ENCODE results near the gene SPATA19. TPM values are rescaled to one million over a fixed set of nuclear protein-coding genes. Genes with fewer than 3 reads are reported as not detected.

The SPATA19 gene
- total RNA-seq, 1 experiment from 2014 or later, result not detected

DNA sequence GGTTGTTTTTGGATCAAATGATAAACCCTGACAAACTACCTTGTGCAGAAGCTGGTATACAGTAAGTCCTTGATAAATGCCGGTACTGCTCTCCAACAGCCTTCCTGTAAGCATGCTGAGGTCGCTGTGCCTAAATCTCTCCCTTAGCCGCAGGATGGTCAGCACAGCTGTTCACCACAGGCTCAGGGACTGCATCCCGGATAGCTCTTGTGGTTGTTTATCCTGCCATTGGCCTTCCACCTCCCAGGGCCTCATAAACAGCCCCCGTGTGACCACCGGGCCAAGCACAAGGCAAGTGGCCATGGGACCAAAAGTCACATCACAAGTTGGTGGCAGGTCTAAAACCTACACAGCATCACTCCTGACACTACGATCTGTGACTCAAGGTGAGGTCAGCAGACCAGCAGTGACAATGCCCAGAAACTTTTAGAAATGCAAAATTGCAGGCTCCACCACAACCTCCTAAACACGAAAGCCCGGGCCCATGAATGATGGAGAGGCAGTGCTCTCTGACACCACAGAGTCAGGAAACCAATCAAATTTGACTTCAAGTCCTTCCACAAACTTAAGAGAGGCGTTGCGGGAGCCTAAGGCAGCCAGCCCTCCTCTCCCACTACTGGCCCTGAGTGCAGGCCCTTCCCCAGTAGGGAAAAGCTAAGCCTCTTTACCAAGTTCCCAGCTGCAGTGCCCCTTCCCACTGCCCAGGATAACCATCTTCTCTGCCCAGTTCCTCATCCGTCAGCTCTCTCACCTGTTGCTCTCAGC lies 3.9 kb downstream of the SPATA19 start:
- in situ Hi-C loops (cut with HindIII; ENCODE audit: low pct_unique_long_range_greater_than_20kb, low sequenced_read_pairs), result no loop called here
- DNase-seq (ENCODE audit: low read depth), result no peak

DNA sequence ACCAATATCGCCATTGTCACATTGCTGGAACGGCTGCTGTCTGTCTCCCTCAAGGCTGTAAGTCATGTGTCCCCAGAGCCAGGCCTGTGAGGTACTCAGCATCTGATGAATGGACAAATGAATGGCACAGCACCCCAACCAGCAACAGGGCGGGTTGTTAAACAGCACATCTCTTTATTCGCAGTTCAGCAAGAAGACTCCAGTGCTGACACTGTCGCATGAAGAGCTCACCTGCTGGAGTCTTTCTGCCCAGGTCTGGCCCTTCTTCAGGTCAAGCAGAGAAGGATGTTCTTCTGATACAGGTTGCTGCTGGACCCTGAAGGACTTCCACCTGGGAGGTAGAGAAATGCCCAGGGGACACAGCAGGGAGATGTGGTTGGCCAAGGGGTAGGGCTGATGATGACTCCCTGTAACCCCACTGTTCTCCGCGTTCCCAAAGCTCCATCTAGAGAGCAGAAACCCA lies 4.8 kb downstream of the SPATA19 start:
- in situ Hi-C loops (cut with HindIII; ENCODE audit: low pct_unique_long_range_greater_than_20kb, low sequenced_read_pairs), result no loop called here
- no peak for DNase-seq (ENCODE audit: low read depth)

DNA sequence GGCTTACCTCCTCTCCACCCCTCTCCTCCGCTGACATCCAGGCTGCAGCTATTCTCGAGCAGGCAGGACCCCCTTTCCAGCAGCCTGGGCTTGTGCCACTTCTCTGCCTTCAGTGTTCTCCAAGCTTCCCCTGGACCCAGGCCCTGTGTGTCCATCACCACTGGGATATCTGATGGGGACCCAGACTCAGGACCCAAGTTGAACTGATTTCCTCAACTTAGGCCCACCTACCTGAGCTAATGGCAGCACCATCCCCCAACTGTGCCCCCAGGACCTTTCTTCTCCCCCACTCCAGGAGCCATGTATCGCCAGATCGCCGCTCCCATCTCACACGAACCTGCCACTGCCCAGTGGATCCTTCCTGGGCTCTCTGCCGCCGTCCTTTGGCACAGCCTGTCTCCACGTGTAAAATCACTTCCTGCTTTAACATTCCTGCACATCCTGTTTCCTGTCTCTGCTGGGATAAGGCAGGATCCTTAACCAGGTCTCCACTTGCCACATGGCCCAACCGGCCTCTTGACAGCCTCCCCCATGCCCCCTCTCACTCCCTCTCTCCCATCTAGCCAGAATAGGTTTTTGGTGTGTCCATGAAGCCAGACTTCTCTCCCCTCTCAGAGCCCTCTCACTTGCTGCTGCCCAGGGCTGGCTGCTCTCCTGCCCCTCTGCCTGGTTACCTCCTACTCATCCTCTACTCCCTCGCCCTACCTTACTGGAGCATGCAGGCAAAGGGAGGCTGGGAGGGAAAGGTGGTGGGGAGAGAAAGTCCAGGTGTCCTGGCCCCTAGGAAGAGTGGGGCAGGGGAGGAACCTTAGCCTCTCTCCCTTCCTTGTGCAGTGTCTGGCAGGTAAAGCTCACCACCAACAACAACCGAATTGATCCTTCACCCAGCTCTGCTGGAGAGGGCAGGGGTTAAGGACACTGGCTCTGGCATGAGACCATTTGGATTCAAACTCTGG lies 9.4 kb downstream of the SPATA19 start:
- no peak for DNase-seq (ENCODE audit: low read depth)
- in situ Hi-C loops (cut with HindIII; ENCODE audit: low pct_unique_long_range_greater_than_20kb, low sequenced_read_pairs), result no loop called here

DNA sequence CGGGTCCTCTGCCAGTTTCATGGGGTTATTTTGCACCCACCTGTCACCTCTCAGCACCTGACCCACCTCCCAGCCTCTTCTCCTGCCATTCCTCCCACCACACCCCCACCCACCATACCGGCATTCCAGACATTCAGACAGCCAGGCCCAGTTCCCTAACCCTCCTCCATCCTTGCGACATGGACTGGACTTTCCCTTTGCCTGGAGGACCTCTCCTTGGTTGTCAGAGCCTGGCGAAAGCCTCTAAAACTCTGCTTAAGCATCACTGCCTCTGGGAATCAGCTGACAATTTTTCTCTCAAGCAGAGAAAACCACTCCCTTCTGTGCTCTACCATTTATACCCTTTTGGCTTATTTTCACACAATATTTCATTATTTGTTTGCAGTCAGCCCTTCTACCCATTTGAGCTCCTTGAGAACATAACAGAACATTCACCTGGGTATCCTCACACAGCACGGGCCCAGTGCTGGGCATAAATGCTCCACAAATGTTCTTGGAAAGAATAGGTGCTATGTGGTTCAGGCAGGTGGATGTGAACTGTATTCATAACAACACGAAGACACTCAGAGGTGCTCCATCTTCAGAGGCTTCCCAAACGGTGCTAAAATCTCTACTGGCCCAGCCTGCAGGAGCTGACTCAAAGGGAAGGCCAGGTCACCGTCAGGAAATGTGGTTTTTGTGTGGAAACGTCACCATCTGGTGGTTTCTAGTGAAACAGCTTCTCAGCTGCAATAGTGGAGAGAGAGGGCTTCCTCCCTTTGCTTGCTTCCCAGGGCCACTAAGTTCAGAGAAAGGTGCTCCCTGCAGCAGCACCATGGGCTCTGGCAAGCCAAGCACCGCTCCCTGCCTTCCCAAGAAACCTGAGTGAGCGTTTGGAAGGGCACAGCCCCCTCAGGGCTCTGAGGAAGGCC lies 10.4 kb downstream of the SPATA19 start:
- DNase-seq (ENCODE audit: low read depth), result peak; percentile 28
- in situ Hi-C loops (cut with HindIII; ENCODE audit: low pct_unique_long_range_greater_than_20kb, low sequenced_read_pairs), result no loop called here

DNA sequence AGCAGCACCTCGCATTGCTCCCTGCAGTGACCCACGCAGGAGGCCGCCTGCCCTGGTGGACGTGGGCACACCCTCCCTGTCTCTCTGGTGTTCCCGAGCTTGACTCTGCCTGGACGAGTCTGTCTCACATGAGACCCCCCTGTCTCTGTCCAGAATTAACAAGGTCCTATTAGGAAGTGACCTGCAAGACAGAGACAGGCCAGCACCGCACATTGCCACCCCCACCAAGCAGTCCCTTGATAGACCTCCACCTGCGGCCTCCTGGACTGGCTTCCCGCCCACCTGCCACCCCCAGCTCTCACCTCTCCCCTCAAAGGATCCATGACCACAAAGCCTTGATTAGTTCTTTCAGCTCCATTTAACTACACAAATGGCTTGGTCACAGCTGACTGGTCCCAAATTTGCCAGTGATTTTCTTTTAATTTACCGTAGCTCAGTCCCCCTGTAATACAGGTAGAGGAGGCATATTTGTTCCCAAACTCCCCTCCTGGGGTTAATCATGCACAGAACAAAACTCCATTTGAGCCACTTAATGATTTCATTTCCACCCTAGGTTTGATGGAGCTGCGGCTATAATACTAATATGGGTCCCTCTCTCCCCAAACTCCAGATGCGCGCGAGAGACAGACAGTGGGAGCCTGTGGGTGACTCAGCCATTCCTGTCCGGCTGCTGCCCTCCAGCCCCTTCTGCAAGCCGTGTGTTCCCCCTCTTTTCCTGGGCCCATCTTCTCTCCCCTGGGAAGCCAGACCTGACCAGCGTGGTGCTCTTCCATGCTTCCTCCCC lies 11.2 kb downstream of the SPATA19 start:
- in situ Hi-C loops (cut with HindIII; ENCODE audit: low pct_unique_long_range_greater_than_20kb, low sequenced_read_pairs), result no loop called here
- no peak for DNase-seq (ENCODE audit: low read depth)

DNA sequence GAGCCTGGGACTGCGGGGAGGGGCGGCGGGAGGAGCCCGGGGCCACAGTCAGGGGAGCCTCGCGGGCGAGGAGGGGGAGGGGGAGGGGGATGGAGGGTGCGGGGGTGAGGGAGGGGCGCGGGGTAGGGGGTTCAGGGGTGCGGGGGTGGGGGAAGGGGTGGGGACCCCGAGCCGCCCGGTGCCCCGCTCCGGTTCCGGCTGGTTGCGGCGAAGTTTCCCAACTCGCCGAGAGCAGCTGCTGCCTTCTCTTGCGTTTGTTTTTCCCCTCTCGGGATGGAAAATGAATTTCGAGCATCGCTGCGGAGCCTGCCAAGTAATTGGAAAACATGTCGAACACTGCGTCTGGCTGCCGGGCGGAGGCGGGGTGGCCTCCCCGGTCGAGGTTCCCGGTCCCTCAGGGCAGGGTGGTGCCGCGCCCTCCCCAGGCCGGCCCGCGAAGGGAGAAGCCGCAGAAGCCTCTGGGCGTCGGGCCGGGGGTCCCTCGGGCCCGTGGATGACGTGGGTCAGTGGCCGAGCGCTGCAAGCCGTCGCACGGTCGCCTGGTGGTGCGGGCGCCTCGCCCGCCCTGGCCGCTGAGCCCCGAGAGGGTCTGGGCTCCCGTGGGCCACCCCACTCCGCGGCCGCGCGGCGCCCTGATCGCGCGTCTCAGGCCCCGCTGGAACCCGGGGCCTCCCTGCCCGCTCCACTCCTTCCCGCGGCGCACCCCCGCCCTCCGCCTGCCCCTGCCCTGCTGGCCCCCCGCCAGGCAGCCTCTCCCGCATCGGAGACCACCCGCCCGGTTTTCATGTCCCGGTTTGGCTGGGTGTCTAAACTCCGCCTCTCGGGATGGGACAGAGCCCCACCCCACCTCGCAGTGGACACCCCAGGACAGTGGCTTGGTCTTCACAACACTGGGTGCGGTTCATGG lies 12.1 kb downstream of the SPATA19 start:
- DNase-seq (ENCODE audit: low read depth), result no peak
- in situ Hi-C loops (cut with HindIII; ENCODE audit: low pct_unique_long_range_greater_than_20kb, low sequenced_read_pairs), result no loop called here

DNA sequence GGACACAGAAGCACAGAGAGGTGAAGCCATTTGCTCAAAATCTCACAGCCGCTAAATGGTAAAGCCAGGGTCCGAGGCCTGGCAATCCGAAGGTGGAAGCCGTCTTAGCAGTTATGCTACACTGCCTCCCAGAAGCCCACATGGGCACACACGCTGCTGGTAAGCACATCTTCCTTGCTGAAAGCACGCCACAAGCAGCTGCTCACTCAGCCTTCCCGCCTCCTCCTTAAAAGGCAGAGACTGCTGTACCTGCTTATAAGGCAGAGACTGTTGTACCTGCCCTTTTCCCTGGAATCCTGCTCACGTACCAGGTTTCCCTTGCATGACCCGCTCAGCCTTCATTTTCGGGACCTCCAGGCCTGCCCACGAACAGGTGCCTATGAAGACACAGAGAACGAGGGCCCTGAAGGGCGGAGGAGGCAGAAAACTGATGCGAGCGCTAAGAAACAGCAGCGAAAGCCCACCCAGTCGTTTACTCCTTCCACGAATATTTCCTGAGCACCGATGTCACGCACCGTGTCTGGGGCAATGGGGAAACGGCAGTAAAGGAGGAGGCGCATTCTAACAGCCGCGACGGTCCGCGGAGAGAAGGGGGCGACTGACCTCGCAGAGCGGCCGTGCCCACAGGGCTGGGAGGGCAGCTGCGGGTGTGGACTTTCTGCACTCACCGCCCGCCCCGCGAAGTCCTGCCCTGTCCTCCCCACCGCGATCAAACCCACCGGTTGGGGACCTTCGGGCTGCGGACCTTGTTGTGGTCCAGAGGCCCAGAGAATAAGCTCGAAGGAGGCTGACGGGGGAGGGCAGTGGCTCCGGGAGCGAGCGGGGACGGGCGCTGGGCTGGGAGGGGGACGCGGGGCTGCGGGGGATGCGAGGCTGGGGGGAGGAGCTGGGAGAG lies 13.0 kb downstream of the SPATA19 start:
- no peak for DNase-seq (ENCODE audit: low read depth)
- in situ Hi-C loops (cut with HindIII; ENCODE audit: low pct_unique_long_range_greater_than_20kb, low sequenced_read_pairs), result no loop called here

DNA sequence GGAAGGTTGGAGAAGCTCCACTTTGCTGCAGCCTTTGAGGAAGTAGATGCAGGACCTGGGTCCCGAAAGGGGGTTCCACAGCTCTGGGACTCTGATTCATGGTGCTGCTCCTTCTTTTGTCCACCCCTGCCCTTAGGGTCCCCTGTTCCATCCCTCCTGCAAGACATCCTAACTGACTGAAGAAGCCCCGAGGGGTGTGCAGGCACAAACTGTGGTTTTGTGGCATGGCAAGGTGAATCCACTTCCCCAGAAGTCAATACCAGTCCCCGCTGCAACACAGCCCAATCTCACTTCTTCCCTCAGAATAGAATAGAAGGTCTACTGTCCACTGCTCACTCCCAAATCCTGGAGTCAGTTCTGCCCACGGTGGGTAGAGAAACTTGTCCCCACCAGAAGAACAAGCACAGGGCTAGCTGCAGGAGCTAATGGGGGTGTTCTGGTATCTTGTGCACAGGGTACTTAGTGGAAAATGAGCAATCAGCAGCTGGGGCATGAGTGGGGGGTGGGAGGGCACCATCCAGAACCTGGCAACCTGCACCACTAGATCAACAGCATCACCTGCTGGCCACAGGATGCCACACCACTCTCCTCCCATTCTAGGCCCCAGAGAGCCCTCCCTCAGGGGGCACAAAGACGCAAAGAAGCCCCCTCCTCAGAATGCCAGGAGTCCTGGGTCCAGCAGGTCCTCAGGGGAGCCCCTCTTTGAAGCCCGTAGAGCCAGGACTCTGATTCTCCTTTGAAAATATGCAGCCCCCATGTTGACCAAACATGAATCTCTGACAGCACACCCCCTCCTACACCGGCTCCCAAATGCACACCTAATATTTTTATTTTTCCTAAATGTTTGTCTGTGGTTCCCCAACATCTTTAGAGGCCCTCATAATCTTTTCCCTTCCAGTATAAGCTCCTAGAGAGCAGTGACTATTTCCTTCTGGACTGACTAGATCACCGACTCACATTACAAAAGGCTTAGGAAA lies 14.1 kb downstream of the SPATA19 start:
- DNase-seq (ENCODE audit: low read depth), result no peak
- in situ Hi-C loops (cut with HindIII; ENCODE audit: low pct_unique_long_range_greater_than_20kb, low sequenced_read_pairs), result no loop called here

DNA sequence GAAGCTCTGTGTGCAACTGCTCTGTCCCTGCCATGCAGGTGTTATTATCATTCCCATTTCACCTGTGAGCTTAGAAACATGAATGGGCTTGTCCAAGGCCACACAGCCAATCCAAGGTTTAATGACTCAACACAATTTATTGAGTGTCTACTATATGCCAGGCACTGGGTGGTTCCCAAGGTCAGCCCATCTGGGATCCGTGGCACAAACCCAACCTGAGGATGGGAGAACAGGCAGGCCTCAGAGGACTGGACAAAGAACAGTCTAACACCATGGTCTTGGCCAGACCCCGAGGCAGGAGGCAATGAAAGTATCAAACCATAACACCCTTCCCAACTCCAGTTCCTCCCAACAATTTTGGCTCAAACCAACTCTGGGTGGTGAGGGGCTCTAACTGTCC lies 15.7 kb downstream of the SPATA19 start:
- no peak for DNase-seq (ENCODE audit: low read depth)
- in situ Hi-C loops (cut with HindIII; ENCODE audit: low pct_unique_long_range_greater_than_20kb, low sequenced_read_pairs), result no loop called here

DNA sequence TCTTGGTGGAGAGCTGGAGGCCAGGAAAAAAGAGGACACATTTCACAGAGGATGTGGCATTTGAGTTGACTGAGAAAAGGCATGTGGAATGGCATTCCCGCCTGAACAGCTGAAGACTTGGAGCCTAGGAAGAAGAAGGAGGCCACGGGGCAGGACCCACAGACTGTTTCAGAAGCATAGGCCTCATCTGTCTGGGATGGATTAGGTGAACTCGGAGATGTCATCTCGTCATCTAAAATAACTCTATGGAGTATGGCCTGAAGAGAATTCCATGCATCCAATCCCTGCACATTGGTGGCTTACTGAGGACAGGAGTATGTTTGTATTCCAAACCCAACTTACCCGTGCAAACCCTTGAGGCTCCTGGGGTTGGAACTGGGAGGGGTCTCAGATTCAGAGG lies 16.4 kb downstream of the SPATA19 start:
- in situ Hi-C loops (cut with HindIII; ENCODE audit: low pct_unique_long_range_greater_than_20kb, low sequenced_read_pairs), result no loop called here
- no peak for DNase-seq (ENCODE audit: low read depth)

DNA sequence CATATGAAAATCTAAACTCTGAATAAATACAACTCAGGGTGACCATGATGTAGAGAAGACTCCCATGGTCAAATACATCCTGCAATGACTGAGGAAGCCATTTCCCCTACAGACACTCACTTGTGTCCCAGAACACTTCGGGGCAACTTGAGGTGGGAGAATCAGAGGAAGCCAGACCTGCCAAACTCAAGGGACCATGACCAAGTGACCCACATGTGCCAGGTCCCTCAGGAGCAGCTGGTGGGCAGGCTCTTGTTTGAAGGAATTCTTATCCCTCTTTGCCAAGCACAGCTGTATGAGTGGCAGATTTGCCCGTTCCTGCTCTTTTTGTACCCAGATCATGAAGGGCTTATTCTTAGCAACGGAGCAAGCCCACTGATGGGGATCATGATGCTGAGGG lies 17.8 kb downstream of the SPATA19 start:
- no peak for DNase-seq (ENCODE audit: low read depth)
- in situ Hi-C loops (cut with HindIII; ENCODE audit: low pct_unique_long_range_greater_than_20kb, low sequenced_read_pairs), result no loop called here

DNA sequence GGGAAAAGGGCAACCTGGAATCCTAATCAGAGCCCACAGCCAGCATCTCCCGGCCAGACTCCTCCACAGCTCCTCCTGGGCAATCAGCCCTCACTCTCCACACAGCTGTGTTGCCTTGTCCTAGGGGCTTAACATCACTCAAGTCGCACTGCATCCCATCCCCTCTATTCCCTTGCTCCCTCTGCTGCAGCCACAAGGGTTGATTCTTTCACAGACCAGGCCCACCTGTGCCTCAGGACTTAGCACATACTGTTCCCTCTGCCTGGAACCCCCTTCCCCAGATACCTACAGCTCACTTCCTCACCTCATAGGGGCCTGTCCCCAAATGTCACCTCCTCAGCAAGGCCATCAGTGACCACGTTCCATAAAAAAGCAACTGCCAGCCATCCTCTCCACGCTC lies 18.4 kb downstream of the SPATA19 start:
- DNase-seq (ENCODE audit: low read depth), result no peak
- in situ Hi-C loops (cut with HindIII; ENCODE audit: low pct_unique_long_range_greater_than_20kb, low sequenced_read_pairs), result no loop called here

DNA sequence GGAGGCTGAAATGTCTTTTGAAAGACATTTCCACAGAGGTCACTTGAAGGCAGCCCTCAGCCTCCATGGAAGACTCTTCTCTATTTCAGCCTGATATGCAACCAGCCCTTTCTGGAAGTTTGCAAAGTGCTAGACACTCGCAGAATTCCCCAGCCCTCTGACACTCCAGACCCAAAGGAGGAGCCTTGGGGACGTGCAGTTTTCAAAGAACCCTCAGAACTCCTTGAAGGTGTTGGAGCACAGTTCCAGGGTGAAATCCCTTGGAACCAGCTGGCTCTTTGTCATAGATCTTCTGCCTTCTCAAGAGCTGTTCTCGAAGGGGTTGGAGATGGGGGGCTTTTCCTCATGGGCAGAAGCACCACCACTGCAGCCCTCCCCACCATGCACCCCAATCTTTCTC lies 19.6 kb downstream of the SPATA19 start:
- no peak for DNase-seq (ENCODE audit: low read depth)
- in situ Hi-C loops (cut with HindIII; ENCODE audit: low pct_unique_long_range_greater_than_20kb, low sequenced_read_pairs), result no loop called here

DNA sequence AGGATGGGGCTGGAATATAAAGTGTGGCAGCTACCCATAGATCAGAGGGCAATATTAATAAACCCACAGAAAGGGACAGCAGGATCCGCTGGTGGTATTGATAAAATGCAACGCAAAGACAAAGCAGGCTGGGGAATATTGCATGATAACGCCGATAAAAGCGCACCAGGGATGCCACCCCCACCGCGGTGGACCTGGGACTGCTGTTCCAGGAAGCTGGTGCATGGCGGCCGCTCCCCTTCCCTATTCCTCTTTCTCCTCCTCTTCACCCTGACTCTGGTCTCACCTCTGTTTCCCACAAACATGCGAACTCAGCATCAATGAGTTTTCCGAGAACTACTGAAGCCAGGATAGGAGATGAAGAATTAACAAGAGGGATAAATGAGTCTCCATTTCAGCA lies 20.2 kb downstream of the SPATA19 start:
- no peak for DNase-seq (ENCODE audit: low read depth)
- in situ Hi-C loops (cut with HindIII; ENCODE audit: low pct_unique_long_range_greater_than_20kb, low sequenced_read_pairs), result no loop called here

DNA sequence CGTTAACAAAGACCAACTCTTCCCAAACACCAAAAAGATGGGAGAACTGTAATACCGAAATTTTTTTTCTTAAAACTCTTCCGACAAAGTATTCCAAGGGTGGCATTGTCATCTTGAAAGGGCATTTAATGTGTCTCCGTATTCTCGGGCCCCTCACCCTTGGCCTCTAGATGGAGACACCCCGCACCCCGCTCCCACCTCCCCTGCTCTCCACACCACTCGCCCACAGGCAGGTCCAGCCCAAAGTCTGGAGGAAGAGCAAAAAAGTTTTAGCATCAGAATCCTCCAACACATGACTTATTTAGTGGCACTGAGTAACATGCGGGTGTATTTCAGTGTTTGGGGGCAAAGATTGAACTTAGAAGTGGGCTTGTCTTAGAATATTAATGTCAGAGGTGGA lies 20.7 kb downstream of the SPATA19 start:
- no peak for DNase-seq (ENCODE audit: low read depth)
- in situ Hi-C loops (cut with HindIII; ENCODE audit: low pct_unique_long_range_greater_than_20kb, low sequenced_read_pairs), result no loop called here
